Upper lobe of left lung (tissue), 6 donors: ENCODE data around the gene TENM4. TPM values are rescaled to one million over a fixed set of nuclear protein-coding genes. Genes with fewer than 3 reads are reported as not detected.

ENCODE experiments used
- ATAC-seq, 2 donors: fragments of 200-7000 bp; cut with Tn5 transposase; one replicate each; pipeline ENCODE4 v1.9.1; 2022; ENCODE audit warnings: mild to moderate bottlenecking in 2 of 2, moderate library complexity in 2 of 2; ENCODE audit not compliant: low FRiP score in 2 of 2
- DNase-seq, 2 donors: peaks; one replicate each; pipeline ENCODE4 v3.0.0-alpha.2; 2019 to 2020
- H3K27ac ChIP-seq, 4 donors: fragments of 200-600 bp; sonication (generic); one replicate each; pipeline ENCODE4 v1.5.1; 2016 to 2019
- H3K27me3 ChIP-seq, 4 donors: fragments of 200-600 bp; sonication (generic); one replicate each; pipeline ENCODE4 v1.5.1; 2017 to 2019
- H3K36me3 ChIP-seq, 4 donors: fragments of 200-600 bp; sonication (generic); one replicate each; pipeline ENCODE4 v1.5.1; 2016 to 2019
- H3K4me1 ChIP-seq, 4 donors: fragments of 200-600 bp; sonication (generic); one replicate each; pipeline ENCODE4 v1.5.1; 2018 to 2019
- H3K4me3 ChIP-seq, 4 donors: fragments of 200-600 bp; sonication (generic); one replicate each; pipeline ENCODE4 v1.5.1; 2017 to 2019; ENCODE audit warnings: mild to moderate bottlenecking in 2 of 4, moderate library complexity in 1 of 4
- H3K9me3 ChIP-seq, 4 donors: fragments of 200-600 bp; sonication (generic); one replicate each; pipeline ENCODE4 v1.5.1; 2018 to 2019
- CTCF ChIP-seq, 6 experiments: fragments of 450-650 bp in 4 of 6; fragments of 200-600 bp in 2 of 6; sonication (generic) in 2 of 6; IDR thresholded peaks; one replicate each; pipeline ENCODE4 v1.5.1; 2016 to 2019; ENCODE audit warnings: antibody characterized with exemption in 6 of 6
- EP300 ChIP-seq, 4 donors: sonication (generic); formaldehyde crosslinking; IDR thresholded peaks; one replicate each; pipeline ENCODE4 v1.5.1; 2017; ENCODE audit warnings: antibody characterized with exemption in 4 of 4, control low read depth in 2 of 4
- POLR2A ChIP-seq, 4 donors: fragments of 450-650 bp; IDR thresholded peaks; one replicate each; pipeline ENCODE4 v1.5.1; 2016 to 2017; ENCODE audit warnings: antibody characterized with exemption in 4 of 4, mild to moderate bottlenecking in 2 of 4
- POLR2AphosphoS5 ChIP-seq, 2 donors: sonication (generic); formaldehyde crosslinking; IDR thresholded peaks; one replicate each; pipeline ENCODE4 v1.5.1; 2017; ENCODE audit warnings: antibody characterized with exemption in 2 of 2
- WGBS, 2 donors: methylation state at CpG; one replicate each; pipeline ENCODE4 v1.1.5; 2017 to 2018; 5-methylcytosine and 5-hydroxymethylcytosine counted together
- total RNA-seq, 6 donors: library from RNA; depleted of rRNA in 4 of 6; stranded (reverse); fragments of >200 nt in 4 of 6; gene quantifications; one replicate each; pipeline versions ENCODE4 v1.1.0 to v1.2.1, GENCODE V29; 2016 to 2021
- donor health status: DM: no; HTN: no; CAD: no; lungs with moderate emphysema.
- donor health status: DM: no; HTN: yes; CAD: no; lungs with severe emphysema.

The TENM4 gene
- total RNA-seq, 6 donors from 2014 or later = 0.11 to 20.0 (median 3.7) TPM

GRCh38 chr11:79362821-79363220 lies 78.0 kb downstream of the TENM4 start:
- 79 to 87% methylated on average over 4 of the region's 4 CpGs for WGBS, 2 donors
- DNase-seq = no peak
- TF ChIP-seq CTCF (IDR thresholded peaks at IDR 0.05) = no peak
- no peak for TF ChIP-seq POLR2AphosphoS5 (IDR thresholded peaks at IDR 0.05)
- TF ChIP-seq POLR2A (IDR thresholded peaks at IDR 0.05) = no peak
- no peak for TF ChIP-seq EP300 (IDR thresholded peaks at IDR 0.05)
- Histone ChIP-seq H3K9me3 (no peaks in the 10 kb centered on the region), H3K4me3 (no peak overlapping the region), H3K36me3 (no peaks in the 10 kb centered on the region), H3K4me1 (no peaks in the 10 kb centered on the region), H3K27ac (no peak overlapping the region), H3K27me3 (no peaks in the 10 kb centered on the region)
- no peak for ATAC-seq

GRCh38 chr11:79362206-79362757 lies 78.5 kb downstream of the TENM4 start:
- H3K27ac ChIP-seq = no peak overlapping the region
- H3K27me3 ChIP-seq = no peaks in the 10 kb centered on the region
- H3K9me3 ChIP-seq = no peaks in the 10 kb centered on the region
- no peaks in the 10 kb centered on the region for H3K36me3 ChIP-seq
- ATAC-seq = no peak
- H3K4me3 ChIP-seq = no peak overlapping the region
- H3K4me1 ChIP-seq = no peaks in the 10 kb centered on the region
- DNase-seq = no peak
- TF ChIP-seq EP300 (IDR thresholded peaks at IDR 0.05) (no peak), CTCF (IDR thresholded peaks at IDR 0.05) (no peak), POLR2A (IDR thresholded peaks at IDR 0.05) (no peak), POLR2AphosphoS5 (IDR thresholded peaks at IDR 0.05) (no peak)
- WGBS, 2 donors = 80 to 85% methylated on average over 4 of the region's 4 CpGs

GRCh38 chr11:79358258-79358657 lies 82.6 kb downstream of the TENM4 start:
- H3K27me3 ChIP-seq = no peaks in the 10 kb centered on the region
- TF ChIP-seq POLR2AphosphoS5 (IDR thresholded peaks at IDR 0.05) (no peak), EP300 (IDR thresholded peaks at IDR 0.05) (no peak), POLR2A (IDR thresholded peaks at IDR 0.05) (no peak), CTCF (IDR thresholded peaks at IDR 0.05) (no peak)
- ATAC-seq = no peak
- H3K9me3 ChIP-seq = no peaks in the 10 kb centered on the region
- 47 to 54% methylated on average over 5 of the region's 5 CpGs for WGBS, 2 donors
- no peaks in the 10 kb centered on the region for H3K4me1 ChIP-seq
- no peak overlapping the region for H3K4me3 ChIP-seq
- no peak for DNase-seq
- no peak overlapping the region for H3K27ac ChIP-seq
- H3K36me3 ChIP-seq = no peaks in the 10 kb centered on the region

- no peak for TF ChIP-seq POLR2AphosphoS5 (IDR thresholded peaks at IDR 0.05)
- TF ChIP-seq POLR2A (IDR thresholded peaks at IDR 0.05) = no peak
- no peak for TF ChIP-seq CTCF (IDR thresholded peaks at IDR 0.05)
- TF ChIP-seq EP300 (IDR thresholded peaks at IDR 0.05) = no peak
- H3K36me3 ChIP-seq = no peaks in the 10 kb centered on the region
- 37 to 43% methylated on average over 3 of the region's 3 CpGs for WGBS, 2 donors
These were observed 87.1 kb downstream of the TENM4 start for GRCh38 chr11:79353706-79354105.

GRCh38 chr11:79352349-79352703 lies 88.5 kb downstream of the TENM4 start:
- H3K27ac ChIP-seq = no peak overlapping the region
- TF ChIP-seq EP300 (IDR thresholded peaks at IDR 0.05) (no peak), POLR2AphosphoS5 (IDR thresholded peaks at IDR 0.05) (no peak), CTCF (IDR thresholded peaks at IDR 0.05) (no peak), POLR2A (IDR thresholded peaks at IDR 0.05) (no peak)
- no peaks in the 10 kb centered on the region for H3K9me3 ChIP-seq
- no peak overlapping the region for H3K4me3 ChIP-seq
- H3K27me3 ChIP-seq = no peaks in the 10 kb centered on the region
- ATAC-seq = peak in 1 of 2 donors; percentile 31
- DNase-seq = no peak
- no peaks in the 10 kb centered on the region for H3K4me1 ChIP-seq
- 36 to 51% methylated on average over 3 to 5 of the region's 5 CpGs for WGBS, 2 donors
- H3K36me3 ChIP-seq = no peaks in the 10 kb centered on the region

More at GRCh38 chr11:79353706-79354105, 87.1 kb downstream of the TENM4 start:
- ATAC-seq (no peak), DNase-seq (no peak)
- Histone ChIP-seq H3K4me1 (no peaks in the 10 kb centered on the region), H3K27ac (no peak overlapping the region), H3K9me3 (no peaks in the 10 kb centered on the region), H3K27me3 (no peaks in the 10 kb centered on the region), H3K4me3 (no peak overlapping the region)
